Calu3 (cell line): Measurements from ENCODE around the gene ZNF541. TPM values are rescaled to one million over a fixed set of nuclear protein-coding genes. Genes with fewer than 3 reads are reported as not detected.

Source experiments
- BruUV-seq: library from RNA; stranded (reverse); fragments of 400-500 nt; replicated peaks from 2 replicates; lab custom pipeline; 2021; lab: Mats Ljungman, UMichigan
- CTCF ChIA-PET: fragments of 300-600 bp; sonication (Branson Sonifier 250); formaldehyde crosslinking; loops from one replicate; lab custom pipeline; 2022; ENCODE audit warnings: antibody characterized with exemption; lab: Charles Lee
- DNase-seq: peaks from one replicate; pipeline ENCODE4 v3.0.0; 2022
- H3K27ac Mint-ChIP-seq: one replicate; pipeline ENCODE4 v1.8.0; 2022; ENCODE audit warnings: mixed read lengths; ENCODE audit not compliant: unreplicated experiment
- H3K27me3 Mint-ChIP-seq: one replicate; pipeline ENCODE4 v1.8.0; 2022; ENCODE audit warnings: mixed read lengths; ENCODE audit not compliant: unreplicated experiment
- H3K36me3 Mint-ChIP-seq: one replicate; pipeline ENCODE4 v1.8.0; 2022; ENCODE audit warnings: mild to moderate bottlenecking, moderate library complexity, mixed read lengths; ENCODE audit not compliant: insufficient read depth, unreplicated experiment
- H3K4me1 Mint-ChIP-seq: one replicate; pipeline ENCODE4 v1.8.0; 2022; ENCODE audit warnings: mild to moderate bottlenecking, low read depth, mixed read lengths; ENCODE audit not compliant: unreplicated experiment
- H3K4me3 Mint-ChIP-seq: one replicate; pipeline ENCODE4 v1.8.0; 2022; ENCODE audit warnings: mild to moderate bottlenecking, low read depth, moderate library complexity, mixed read lengths; ENCODE audit not compliant: unreplicated experiment
- H3K9me3 Mint-ChIP-seq: one replicate; pipeline ENCODE4 v1.8.0; 2022; ENCODE audit warnings: low read depth, mixed read lengths; ENCODE audit not compliant: unreplicated experiment
- intact Hi-C: fragments of 100-400 bp; cut with micrococcal nuclease; formaldehyde crosslinking; loops from one replicate; pipeline ENCODE4 v1.10.0; 2022; ENCODE audit not compliant: unreplicated experiment
- total RNA-seq: library from RNA; stranded (reverse); gene quantifications from 2 replicates; pipeline ENCODE4 v1.2.3, GENCODE V29; 2022
- TF ChIP-seq, protein P1 (sequence below): fragments of 200-600 bp; IDR thresholded peaks from one replicate; pipeline ENCODE4 v1.8.0; 2022; ENCODE audit warnings: antibody characterized with exemption; ENCODE audit not compliant: unreplicated experiment

Gene ZNF541
- total RNA-seq, 1 experiment from 2014 or later, result not detected

DNA sequence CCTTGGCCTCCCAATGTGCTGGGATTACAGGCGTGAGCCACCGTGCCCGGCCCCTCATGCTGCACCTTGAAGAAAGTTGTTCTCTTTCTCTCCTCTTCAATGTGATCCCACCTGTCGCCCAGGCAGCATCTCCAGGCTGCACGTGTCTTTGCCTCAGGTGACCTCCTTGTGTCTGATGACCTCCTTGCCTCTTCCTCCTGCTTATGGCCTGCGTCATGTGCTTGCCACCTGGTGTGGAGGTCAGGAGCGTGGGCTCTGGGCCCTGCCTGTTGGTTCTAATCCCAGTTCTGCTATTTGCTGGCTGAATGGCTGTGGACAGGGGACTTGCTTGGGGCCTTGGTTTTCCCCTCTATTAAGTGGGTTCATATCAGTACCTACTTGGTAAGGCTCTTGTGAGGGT lies 42.3 kb upstream of the ZNF541 start:
- Mint-ChIP-seq H3K27me3 (no peaks in the 10 kb centered on the region), H3K4me3 (no peak overlapping the region), H3K27ac (no peak overlapping the region), H3K9me3 (no peaks in the 10 kb centered on the region), H3K4me1 (peaks cover 27% of the 10 kb centered on the region), H3K36me3 (peaks cover 13% of the 10 kb centered on the region)
- TF ChIP-seq, protein P1, sequence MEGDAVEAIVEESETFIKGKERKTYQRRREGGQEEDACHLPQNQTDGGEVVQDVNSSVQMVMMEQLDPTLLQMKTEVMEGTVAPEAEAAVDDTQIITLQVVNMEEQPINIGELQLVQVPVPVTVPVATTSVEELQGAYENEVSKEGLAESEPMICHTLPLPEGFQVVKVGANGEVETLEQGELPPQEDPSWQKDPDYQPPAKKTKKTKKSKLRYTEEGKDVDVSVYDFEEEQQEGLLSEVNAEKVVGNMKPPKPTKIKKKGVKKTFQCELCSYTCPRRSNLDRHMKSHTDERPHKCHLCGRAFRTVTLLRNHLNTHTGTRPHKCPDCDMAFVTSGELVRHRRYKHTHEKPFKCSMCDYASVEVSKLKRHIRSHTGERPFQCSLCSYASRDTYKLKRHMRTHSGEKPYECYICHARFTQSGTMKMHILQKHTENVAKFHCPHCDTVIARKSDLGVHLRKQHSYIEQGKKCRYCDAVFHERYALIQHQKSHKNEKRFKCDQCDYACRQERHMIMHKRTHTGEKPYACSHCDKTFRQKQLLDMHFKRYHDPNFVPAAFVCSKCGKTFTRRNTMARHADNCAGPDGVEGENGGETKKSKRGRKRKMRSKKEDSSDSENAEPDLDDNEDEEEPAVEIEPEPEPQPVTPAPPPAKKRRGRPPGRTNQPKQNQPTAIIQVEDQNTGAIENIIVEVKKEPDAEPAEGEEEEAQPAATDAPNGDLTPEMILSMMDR, result no peak
- intact Hi-C loops, result no loop called here
- CTCF ChIA-PET, result no interaction called here
- DNase-seq, result no peak
- BruUV-seq, result no TSS peak

DNA sequence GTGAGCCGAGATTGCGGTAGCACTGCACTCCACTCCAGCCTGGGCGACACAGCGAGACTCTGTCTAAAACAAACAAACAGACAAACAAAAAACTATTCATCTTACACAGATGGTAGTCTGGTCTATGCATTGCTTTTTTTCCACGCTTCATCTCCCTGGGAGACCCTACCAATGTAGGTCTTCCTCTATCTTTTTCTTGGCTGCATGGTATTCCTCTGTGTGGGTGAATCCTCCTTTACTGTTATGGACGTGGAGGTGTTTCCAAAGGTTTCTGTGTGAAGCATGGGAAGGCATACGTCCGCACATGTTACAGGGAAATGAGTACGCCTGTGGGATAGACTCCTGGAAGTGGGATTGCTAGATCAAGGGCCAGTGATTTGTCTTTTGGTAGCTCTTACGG lies 41.6 kb upstream of the ZNF541 start:
- no peak overlapping the region for H3K4me3 Mint-ChIP-seq
- peaks cover 21% of the 10 kb centered on the region for H3K4me1 Mint-ChIP-seq
- intact Hi-C loops, result no loop called here
- CTCF ChIA-PET, result no interaction called here
- no peak for DNase-seq
- H3K36me3 Mint-ChIP-seq, result peaks cover 16% of the 10 kb centered on the region
- H3K27me3 Mint-ChIP-seq, result no peaks in the 10 kb centered on the region
- no peaks in the 10 kb centered on the region for H3K9me3 Mint-ChIP-seq
- TF ChIP-seq, protein P1, result no peak
- BruUV-seq, result no TSS peak
- no peak overlapping the region for H3K27ac Mint-ChIP-seq

DNA sequence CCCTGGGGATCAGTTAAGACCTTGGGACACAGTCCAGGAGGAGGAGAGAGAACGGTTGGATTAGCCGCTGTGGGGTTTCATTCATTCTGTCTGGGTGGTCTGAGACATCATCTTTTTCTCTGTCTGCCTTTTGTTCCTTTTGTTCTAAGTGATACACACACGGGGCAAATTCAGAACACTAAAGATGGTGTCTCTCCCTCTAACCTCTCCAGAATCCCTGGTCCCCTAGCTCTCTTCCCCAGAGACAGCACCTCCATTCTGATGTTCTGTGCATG lies 41.0 kb upstream of the ZNF541 start:
- no peaks in the 10 kb centered on the region for H3K27me3 Mint-ChIP-seq
- no peak for DNase-seq
- no peak overlapping the region for H3K27ac Mint-ChIP-seq
- TF ChIP-seq, protein P1, result no peak
- no peaks in the 10 kb centered on the region for H3K9me3 Mint-ChIP-seq
- H3K4me1 Mint-ChIP-seq, result peaks cover 18% of the 10 kb centered on the region
- H3K36me3 Mint-ChIP-seq, result peaks cover 22% of the 10 kb centered on the region
- intact Hi-C loops, result no loop called here
- H3K4me3 Mint-ChIP-seq, result no peak overlapping the region
- no TSS peak for BruUV-seq
- CTCF ChIA-PET, result no interaction called here

DNA sequence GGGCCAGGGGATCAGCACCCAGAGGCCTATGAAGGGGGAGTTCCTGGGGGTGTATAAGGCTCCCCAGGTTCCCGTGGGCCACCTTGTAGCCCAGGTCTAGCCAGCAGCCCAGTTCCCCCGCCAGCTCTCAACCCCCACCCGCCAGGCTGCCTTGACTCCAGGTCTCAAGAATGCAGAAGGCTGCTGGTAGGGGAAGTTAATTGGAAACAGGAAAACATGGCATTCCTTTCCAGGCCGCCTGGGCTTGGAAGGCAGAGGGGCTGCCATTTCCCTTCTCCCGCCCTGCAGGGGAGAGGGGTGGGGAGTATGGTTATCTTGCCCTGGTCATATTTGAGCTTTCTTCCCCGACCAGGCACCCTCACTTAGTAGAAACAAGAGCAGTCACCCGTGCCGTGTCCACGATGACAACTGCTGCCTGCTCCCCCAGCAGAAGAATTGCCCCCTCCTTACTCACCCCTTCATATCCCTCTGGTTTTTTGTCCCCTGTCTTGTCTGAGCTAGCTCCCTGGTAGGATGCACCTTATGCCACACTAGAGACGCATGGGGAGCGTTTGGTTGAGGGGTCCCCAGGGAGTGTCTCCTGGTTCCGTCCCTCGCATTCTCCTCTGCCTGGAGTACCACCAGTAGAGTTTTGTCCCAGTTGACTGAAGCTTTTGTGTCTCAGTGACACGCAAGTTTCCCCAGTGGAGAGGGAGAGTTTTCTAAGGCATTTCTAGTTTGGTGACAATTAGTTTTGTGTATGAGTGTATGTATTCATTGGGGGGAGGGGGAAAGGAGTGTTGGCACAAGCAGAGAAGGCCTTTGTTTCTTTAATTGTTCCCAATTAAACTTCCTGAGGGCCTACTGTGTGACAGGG lies 40.4 kb upstream of the ZNF541 start:
- peaks cover 18% of the 10 kb centered on the region for H3K4me1 Mint-ChIP-seq
- CTCF ChIA-PET, result interaction anchor here (0.7 kb wide), 1 partner anchor 134 kb away, joined by 3 read pairs; no protein-coding TSS in a partner anchor
- intact Hi-C loops, result no loop called here
- H3K4me3 Mint-ChIP-seq, result no peak overlapping the region
- BruUV-seq, result no TSS peak
- no peak for DNase-seq
- H3K36me3 Mint-ChIP-seq, result peaks cover 27% of the 10 kb centered on the region
- no peaks in the 10 kb centered on the region for H3K9me3 Mint-ChIP-seq
- H3K27me3 Mint-ChIP-seq, result no peaks in the 10 kb centered on the region
- H3K27ac Mint-ChIP-seq, result no peak overlapping the region
- TF ChIP-seq, protein P1, result no peak
